T1000 (cell line): ENCODE data around the gene C1GALT1.
"Not testable (repeated sequence)": the region's sequence is repeated elsewhere in the genome, so short reads cannot be mapped to it uniquely, and the experiment has no call there.

Experiments used
- DNase-seq: peaks from one replicate; lab custom pipeline; 2025; ENCODE audit warnings: mixed read lengths; lab: John Stamatoyannopoulos, UW

C1GALT1 gene

GRCh38 chr7:7182156-7183060, at the start of gene C1GALT1:
TSS of gene C1GALT1 (plus strand) at chr7:7182544. CDS start at chr7:7234320, 51,776 bp downstream.
- DNase-seq: peak; percentile 93

GRCh38 chr7:7134046-7134445, 48.3 kb upstream of the C1GALT1 start:
- no peak for DNase-seq

- DNase-seq: no peak
Measured at GRCh38 chr7:7135074-7135473, 47.3 kb upstream of the C1GALT1 start.

DNA sequence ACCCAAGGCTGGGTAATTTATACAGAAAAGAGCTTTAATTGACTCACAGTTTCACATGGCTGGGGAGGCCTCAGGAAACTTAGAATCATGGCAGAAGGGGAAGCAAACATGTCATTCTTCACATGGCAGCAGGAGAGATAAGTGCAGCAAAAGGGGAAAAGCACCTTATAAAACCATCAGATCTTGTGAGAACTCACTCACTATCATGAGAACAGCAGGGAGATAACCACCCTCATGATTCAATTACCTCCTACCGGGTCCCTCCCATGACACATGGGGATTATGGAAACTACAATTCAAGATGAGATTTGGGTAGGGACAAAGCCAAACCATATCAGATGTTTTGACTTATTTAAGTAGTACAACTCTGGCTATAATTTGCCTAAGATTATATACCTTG, 46.4 kb upstream of the C1GALT1 start:
- DNase-seq: not testable (repeated sequence)

GRCh38 chr7:7136466-7137381, 45.6 kb upstream of the C1GALT1 start:
- DNase-seq: no peak

GRCh38 chr7:7138897-7139296, 43.4 kb upstream of the C1GALT1 start:
- DNase-seq: no peak

DNA sequence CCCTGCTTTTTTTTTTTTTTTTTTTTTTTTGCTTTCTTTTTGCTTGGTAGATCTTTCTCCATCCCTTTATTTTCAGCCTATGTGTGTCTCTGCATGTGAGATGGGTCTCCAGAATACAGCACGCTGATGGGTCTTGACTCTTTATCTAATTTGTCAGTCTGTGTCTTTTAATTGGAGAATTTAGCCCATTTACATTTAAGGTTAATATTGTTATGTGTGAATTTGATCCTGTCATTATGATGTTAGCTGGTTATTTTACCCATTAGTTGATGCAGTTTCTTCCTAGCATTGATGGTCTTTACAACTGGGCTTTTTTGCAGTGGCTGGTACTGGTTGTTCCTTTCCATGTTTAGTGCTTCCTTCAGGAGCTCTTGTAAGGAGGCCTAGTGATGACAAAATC, 38.9 kb upstream of the C1GALT1 start:
- not testable (repeated sequence) for DNase-seq

GRCh38 chr7:7145151-7145550, 37.2 kb upstream of the C1GALT1 start:
- not testable (repeated sequence) for DNase-seq

- no peak for DNase-seq
Measured at GRCh38 chr7:7146837-7147236, 35.5 kb upstream of the C1GALT1 start.

DNA sequence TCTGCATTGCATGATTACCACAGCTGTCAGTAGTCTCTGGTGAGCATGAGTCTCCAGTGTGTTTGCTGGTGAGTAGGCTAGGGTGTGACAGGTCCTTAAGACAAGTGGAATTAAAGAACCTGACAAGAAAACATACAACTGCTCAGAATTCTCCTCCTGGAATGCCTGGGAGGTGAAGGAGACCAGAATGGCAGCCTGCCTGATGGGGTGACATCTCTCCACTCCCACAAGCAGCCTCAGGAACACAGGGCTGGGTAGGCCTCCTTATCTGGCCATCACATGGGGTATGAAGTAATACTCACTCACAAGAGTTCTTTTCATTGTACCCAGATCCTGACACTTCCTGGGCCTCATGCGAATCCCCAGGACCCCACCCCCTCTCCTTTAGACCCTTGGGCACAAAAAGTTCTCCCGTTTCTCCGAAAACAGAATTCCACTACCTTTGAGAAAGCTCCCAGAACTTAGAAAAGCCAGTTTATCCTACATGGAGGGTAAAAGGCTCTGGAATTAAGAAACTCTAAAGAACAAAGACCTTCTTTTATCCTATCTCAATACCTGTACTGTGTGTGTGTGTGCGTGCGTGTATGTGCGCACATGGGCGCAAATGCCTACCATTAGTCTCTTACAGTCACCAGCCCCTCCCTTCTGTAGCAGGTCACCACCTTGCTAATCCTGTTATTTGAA, 33.4 kb upstream of the C1GALT1 start:
- no peak for DNase-seq

GRCh38 chr7:7151285-7151684, 31.1 kb upstream of the C1GALT1 start:
- DNase-seq: no peak

DNA sequence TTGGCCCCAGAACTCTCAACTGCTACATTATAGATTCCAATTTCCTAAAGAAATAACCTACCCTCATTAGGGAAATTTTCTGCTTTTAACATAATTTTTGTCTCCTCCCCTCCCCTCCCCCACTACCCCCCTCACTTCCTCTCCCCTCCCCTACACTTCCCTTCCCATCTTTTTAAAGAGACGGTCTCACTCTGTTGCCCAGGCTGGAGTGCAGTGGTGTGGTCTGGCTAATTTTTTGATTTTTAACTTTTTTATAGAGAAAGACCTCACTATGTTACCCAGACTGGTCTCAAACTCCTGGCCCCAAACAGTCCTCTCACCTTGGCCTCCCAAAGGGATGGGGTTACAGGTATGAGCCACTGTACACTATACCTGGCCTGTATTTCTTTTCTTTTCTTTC, 30.5 kb upstream of the C1GALT1 start:
- DNase-seq: no peak

- DNase-seq: no peak
Measured at GRCh38 chr7:7152315-7152714, 30.0 kb upstream of the C1GALT1 start.

- not testable (repeated sequence) for DNase-seq
Measured at GRCh38 chr7:7154355-7154754, 28.0 kb upstream of the C1GALT1 start.

- no peak for DNase-seq
Measured at GRCh38 chr7:7156663-7157062, 25.7 kb upstream of the C1GALT1 start.

GRCh38 chr7:7157177-7157886, 25.0 kb upstream of the C1GALT1 start:
- no peak for DNase-seq

- no peak for DNase-seq
Measured at GRCh38 chr7:7157887-7158271, 24.5 kb upstream of the C1GALT1 start.

- DNase-seq: no peak
Measured at GRCh38 chr7:7159063-7159658, 23.2 kb upstream of the C1GALT1 start.

DNA sequence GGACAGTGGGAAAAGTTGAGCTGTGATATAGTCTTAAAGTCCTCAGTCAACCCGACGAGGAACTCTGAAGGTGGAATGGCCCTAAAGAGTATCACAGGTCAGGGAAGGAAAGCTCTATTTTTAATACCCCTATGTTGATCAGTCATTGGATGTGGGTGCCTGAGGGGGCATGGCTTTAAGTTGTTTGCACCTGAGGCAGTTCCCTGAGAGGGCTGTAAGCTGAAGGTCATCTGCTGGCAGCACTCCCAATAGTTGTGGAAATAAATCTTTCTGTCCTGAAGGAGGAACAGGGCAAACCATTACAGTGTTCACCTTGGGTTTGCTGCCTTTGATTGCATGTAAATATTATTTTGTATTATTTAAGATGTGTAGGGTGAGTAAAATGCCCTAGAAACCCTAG, 17.8 kb upstream of the C1GALT1 start:
- no peak for DNase-seq

GRCh38 chr7:7165372-7165771, 17.0 kb upstream of the C1GALT1 start:
- DNase-seq: no peak

DNA sequence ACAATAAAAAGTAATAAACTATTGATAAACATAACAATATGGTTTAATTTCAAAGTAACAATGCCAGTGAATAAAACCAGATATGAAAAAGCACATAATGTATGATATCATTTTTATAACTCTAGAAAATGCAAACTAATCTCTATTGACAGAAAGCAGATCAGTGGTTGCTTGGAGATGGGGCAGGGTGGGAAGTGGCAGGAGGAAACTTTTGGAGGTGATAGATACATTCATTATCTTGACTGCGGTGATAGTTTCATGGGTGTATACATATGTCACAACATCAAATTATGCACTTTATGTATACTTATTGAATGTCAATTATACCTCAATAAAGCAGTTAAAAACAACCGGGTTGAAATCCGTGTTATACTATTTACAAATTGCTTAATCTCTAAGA, 16.0 kb upstream of the C1GALT1 start:
- DNase-seq: no peak
